Suppressor macrophage treated with lipopolysaccharide for 4 hours (primary cell): Measurements from ENCODE around the gene FREM3.

Experiments
- DNase-seq: peaks from one replicate; pipeline ENCODE4 v3.0.0-alpha.2; 2020

The FREM3 gene

DNA sequence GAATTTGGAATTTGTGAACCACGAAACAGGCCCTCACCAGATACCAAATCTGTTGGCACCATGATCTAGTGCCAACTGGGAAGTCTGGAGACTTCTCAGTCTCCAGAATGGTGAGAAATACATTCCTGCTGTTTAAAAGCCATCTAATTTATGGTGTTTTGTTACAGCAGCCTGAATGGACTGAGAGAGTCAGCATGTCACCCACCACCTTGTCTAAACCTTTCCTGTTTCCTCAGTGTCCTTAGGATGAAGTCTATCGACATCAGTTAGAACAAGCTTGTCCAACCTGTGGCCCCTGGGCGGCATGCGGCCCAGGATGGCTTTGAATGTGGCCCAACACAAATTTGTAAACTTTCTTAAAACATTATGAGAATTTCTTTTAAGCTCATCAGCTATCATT lies 42.1 kb downstream of the FREM3 start:
- DNase-seq, result no peak

- DNase-seq, result no peak
These were observed 45.9 kb downstream of the FREM3 start for GRCh38 chr4:143654571-143654970.

DNA sequence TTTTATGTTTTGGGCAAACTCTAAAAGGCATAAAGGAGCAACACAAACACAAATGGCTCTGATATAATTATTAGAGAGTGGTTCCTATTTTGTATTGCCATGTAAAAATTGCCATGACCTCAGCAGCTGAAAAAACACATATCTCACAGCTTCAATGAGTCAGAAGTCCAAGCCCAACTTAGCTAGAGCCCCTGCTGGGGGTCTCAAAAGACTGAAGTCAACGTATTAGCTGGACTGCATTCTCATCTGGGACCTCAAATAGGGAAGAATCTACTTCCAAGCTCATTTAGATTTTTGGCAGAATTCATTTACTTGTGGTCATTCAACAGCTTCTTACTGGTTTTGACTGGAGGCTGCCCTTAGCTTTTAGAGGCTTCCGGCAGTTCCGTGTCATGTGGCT lies 47.4 kb downstream of the FREM3 start:
- no peak for DNase-seq

DNA sequence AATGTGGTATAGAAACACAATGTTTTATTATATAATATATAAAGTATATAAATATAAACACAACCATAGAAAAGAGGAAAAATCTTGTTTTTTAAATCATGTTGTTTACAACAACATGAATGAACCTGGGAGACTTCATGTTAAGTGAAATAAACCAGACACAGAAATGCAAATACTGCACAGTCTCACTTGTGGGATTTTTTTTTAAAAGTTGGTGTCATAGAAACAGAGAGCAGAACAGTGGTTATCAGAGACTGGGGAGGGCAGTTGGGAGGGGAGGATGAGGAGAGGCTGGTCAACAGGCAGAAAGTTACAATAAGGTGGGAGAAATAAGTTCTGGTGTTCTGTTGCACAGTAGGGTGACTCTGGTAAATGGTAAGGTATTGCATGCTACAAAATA lies 57.1 kb downstream of the FREM3 start:
- no peak for DNase-seq

DNA sequence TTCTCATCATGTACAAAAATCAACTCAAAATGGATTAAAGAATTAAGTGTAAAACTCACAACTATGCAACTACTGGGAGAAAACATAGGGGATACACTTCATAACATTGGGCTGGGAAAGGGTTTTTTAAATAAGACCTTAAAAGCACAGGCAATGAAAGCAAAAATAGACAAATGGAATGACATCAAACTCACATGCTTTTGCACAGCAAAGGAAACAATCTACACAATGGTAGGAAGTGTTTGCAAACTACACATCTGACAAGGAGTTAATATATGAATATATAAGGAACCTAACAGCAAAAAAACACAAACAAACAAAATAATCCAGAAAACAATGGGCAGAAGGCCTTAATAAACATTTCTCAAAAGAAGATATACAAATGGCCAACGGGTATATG lies 57.9 kb downstream of the FREM3 start:
- no peak for DNase-seq

GRCh38 chr4:143641361-143641760 lies 59.1 kb downstream of the FREM3 start:
- no peak for DNase-seq

- DNase-seq, result no peak
These were observed 65.7 kb downstream of the FREM3 start for GRCh38 chr4:143634763-143635162.

DNA sequence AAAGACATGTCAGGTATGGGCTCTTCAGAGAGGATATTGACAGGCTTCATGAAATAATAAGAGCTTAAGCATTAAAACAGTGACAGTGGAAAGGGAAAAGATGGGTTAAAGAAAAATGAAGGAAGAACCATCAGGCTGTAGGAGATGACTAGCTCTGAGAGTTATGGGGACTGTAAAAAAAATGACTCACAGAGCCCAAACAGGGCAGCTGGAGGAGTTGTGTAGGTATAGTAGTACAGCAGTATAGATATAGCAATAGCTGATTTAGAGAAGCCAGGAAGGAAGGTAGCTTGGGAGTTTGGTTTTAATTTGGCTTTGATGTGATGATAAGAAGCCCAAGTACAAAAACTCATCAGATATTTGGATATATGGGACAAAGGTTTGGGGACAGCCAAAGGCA lies 66.6 kb downstream of the FREM3 start:
- DNase-seq, result no peak

- no peak for DNase-seq
These were observed 74.2 kb downstream of the FREM3 start for GRCh38 chr4:143626134-143626911.

DNA sequence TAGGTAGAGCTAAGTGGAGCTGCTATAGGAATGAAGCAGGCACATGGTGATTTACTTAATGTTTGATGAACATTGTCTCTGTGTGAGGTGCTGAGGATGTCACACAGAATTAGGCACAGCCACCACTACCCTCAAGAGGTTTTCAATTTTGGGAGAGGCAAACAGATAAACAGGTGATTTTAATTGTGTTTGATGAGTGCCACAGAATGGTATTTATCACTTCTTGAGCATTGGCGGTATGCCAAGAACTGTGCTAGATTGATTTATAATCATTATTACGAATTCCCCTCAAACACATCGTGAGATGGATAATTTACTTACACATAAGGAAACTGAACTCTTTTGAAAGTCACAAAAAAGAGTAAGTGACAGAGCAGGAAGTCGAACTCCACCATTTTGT lies 74.8 kb downstream of the FREM3 start:
- no peak for DNase-seq

- no peak for DNase-seq
These were observed 76.6 kb downstream of the FREM3 start for GRCh38 chr4:143623896-143624295.

DNA sequence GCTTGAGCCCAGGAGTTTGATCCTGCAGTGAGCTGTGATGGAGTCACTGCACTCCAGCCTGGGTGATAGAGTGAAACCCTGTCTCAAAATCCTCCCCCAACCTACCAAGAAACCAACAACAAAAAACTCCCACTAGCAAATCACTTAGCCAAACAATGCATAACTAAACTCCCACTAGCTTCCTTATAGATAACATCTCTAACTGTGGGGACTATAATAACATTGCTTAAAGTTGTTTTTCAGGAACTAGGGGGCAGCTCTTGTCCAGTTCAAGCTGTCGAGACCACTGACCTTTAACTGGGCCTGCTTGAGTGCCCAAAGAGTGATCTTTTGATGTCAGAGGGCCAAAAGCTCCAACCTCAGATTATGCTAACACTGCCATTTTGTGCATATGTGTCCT lies 81.7 kb downstream of the FREM3 start:
- no peak for DNase-seq

DNA sequence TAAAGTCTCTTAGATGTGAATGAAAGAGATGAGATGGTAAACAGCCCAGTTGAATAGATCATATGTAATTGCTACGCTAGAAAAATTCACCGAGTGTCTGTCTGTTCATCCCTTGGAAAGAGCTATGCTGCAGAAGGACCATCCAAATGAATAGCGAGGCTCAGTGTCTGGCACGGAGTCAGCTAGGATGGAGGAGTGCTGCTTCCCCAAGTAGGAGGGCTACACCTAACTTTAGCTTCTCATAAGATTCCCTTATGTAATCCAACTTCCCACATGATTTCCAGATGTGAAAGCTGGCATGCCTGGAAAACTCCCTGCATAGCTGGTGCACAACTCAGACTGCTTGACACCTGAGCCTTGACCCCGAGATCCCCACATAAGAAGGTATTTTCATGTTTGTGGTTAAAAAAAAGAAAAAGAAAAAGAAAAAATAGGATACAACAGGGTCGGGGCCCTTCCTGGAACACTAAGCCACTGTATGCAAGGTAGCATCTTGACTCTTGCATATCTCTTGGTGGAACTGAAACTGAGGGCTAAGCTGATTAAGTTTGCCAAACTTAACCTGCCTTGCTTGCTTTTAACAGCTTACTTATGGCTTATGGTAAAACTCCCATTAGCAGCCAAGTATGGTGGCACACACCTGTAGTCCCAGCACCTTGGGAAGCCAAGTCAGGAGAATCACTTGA lies 82.3 kb downstream of the FREM3 start:
- DNase-seq, result no peak

GRCh38 chr4:143616771-143617170 lies 83.7 kb downstream of the FREM3 start:
- DNase-seq, result no peak

GRCh38 chr4:143609492-143609891 lies 91.0 kb downstream of the FREM3 start:
- no peak for DNase-seq

GRCh38 chr4:143606480-143606879 lies 94.0 kb downstream of the FREM3 start:
- DNase-seq, result no peak

- no peak for DNase-seq
These were observed 100.6 kb downstream of the FREM3 start for GRCh38 chr4:143599827-143600226.

DNA sequence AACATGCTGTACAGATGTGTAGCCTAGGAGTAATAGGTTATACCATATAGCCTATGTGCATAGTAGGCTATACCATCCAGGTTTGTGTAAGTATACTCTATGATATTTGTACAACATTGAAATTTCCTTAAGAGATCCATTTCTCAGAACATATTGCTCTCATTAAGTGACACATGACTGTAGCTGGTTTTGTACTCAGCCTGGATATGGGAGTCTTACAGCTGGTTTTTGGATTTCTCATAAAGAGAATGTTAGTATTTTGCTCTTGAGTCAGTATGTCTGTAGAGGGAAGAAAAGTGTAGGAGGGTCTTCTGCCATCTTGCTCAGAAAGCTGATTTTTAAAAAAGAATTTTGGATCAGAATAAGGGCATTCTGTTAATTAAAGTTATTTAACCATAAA lies 101.7 kb downstream of the FREM3 start:
- DNase-seq, result no peak

GRCh38 chr4:143597276-143597675 lies 103.2 kb downstream of the FREM3 start:
- DNase-seq, result no peak

DNA sequence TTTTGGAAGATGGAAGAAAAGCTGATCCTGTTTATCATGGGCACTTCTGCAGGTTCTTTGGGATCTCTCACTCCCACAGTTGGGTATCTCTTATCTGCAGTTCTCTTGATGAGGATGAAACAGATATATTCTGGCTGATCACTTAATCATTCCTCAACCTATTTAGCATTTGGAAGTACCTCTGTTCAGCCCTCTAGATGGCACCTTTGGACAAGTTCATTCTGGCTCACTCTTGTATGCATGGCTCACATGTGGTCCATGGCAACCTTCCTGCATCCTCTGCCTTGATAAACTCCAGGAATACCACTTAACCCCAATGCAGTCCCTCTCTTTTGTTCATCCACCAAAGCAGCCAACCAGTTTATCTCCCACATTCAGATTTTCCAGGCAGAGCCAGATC lies 112.8 kb downstream of the FREM3 start:
- DNase-seq, result no peak

GRCh38 chr4:143586080-143586479 lies 114.4 kb downstream of the FREM3 start:
- no peak for DNase-seq

GRCh38 chr4:143585548-143585947 lies 114.9 kb downstream of the FREM3 start:
- DNase-seq, result no peak

- no peak for DNase-seq
These were observed 119.0 kb downstream of the FREM3 start for GRCh38 chr4:143581331-143581946.

DNA sequence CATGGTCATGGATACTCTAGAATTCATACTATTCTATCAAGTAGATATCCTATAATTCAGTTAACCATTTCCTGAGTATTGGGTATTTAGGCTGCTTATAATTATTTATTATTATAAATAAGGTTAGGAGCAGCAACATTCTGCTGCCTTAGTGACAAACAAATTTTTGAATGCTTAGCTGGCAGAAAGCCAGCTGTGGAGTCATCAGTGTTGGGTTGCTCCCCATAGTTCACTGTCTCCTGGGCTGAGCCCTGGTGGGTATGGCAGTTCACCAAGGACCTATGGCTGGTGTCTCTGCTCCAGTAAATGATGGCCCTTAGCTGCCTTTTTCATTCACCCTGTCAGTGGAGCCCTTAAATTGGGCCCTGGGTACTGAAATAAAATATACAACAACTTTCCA lies 125.1 kb downstream of the FREM3 start:
- DNase-seq, result no peak
